ENCODE measurements around the gene ARL5C.

The ARL5C gene

DNA sequence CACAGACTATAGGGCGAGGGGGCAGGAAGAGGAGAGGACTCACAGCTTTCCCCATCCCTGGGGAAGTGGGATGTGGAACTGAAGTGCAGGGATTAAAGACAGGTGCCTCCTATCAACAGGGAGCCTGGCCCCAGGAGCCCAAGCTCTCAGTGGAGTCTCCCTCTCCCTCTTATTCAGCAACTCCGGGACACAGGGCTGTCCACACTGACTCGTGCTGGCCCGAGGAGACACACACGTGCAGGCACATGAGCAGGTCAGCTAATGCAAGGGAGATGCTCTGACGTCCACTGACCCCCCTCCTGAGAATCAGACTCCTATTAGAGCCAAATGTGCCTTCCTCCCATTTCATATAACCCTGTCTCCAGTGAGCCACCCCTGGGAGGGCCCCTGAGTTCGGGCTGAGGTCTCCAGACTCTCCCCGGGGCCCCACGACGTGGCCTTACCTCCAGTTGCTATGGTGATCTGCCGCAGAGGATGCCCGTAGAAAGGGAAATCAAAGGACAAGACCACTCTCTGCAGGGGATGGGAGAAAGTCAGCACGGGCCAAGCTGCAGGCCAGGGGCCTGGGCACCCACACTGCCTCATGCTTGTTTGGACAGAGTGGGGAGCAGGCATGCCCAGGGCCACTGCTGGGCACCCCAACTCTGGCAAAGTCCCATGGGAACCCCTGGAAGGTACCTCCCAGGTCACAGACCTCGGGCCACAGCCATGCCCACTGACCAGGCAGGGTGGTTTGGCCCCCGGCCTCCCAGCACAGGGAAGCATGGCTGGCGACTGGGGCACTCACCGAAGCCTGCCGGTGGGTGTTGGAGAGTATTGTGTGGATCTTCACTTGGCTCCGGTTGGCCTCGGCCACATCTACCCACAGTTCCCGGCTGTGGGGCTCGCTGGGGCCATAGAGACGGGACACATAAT is 57.2 kb downstream of the ARL5C start:
- in situ Hi-C loops (cut with MboI; ENCODE audit: low sequenced_read_pairs): no loop called here

DNA sequence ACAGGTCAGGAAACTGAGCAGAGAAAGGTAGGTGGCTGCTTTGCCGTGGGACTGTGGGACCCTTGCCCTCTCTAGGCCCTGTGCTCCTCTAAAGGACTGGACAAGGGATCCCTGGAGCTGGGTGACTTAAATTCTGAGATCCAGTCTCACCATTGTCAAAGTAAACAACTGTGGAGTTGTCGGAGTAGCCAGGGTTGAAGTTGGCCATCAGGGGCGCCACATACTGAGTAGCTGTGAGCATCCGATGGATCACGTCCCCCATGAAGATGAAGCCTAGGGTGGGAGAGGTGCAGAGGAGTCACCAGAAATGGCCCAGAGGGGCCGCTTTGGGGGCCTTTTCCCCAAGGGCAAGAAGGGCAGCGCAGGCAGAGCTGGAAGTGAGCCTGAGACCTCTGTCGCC is 58.0 kb downstream of the ARL5C start:
- in situ Hi-C loops (cut with MboI; ENCODE audit: low sequenced_read_pairs): no loop called here

DNA sequence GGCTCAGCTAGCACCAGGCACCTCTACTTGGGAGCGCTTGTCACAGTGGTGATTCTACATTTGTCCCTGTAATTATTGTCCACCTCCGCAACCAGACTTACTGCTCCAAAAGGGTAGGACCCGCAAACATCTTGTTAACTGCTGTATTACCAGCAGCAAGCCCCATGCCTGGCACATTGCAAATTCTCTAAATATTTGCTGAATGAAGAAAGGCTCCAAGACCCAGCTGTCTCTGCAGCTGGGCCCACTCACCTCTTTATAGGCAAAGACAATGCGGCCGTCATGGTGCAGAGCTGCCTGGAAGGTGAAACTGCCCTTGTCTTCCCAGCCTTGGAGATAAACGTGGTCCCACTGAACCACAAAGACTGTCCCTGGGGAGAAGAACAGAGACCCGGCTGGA is 58.8 kb downstream of the ARL5C start:
- in situ Hi-C loops (cut with MboI; ENCODE audit: low sequenced_read_pairs): no loop called here
